GM18868 (cell line): ENCODE measurements around the gene DPP6.
A peak's percentile ranks its signal among the peaks of the same experiment; 100 is the strongest.

Experiments
- ATAC-seq: cut with Tn5 transposase; IDR thresholded peaks from one replicate; pipeline ENCODE4 v1.9.1; 2021; ENCODE audit warnings: mild to moderate bottlenecking, moderate library complexity; ENCODE audit not compliant: unreplicated experiment

Gene DPP6

GRCh38 chr7:154867068-154867467 is 814.9 kb downstream of the DPP6 start:
- peak; percentile 80 for ATAC-seq

- no peak for ATAC-seq
These were observed 816.7 kb downstream of the DPP6 start for GRCh38 chr7:154868921-154869320.

- no peak for ATAC-seq
These were observed 817.2 kb downstream of the DPP6 start for GRCh38 chr7:154869436-154869835.

DNA sequence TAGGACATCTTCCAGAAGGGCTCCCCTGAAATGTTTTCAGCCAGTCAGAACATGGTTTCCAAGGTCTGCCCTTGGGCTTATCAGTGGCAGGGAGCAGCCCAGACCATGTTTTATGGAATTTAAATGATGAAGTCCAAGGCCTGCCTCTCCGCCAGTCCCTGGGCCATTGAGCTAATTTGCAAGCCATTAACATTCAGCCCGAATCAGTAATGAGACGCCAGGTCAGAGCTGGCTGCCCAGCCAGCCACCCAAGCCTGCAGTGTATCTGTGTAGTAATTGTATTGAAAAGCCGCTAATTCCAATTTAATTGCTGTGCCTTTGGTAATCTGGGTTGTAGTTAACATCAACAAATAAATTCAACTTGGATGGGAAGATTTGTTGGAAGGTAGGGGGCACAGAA is 819.3 kb downstream of the DPP6 start:
- ATAC-seq: no peak

DNA sequence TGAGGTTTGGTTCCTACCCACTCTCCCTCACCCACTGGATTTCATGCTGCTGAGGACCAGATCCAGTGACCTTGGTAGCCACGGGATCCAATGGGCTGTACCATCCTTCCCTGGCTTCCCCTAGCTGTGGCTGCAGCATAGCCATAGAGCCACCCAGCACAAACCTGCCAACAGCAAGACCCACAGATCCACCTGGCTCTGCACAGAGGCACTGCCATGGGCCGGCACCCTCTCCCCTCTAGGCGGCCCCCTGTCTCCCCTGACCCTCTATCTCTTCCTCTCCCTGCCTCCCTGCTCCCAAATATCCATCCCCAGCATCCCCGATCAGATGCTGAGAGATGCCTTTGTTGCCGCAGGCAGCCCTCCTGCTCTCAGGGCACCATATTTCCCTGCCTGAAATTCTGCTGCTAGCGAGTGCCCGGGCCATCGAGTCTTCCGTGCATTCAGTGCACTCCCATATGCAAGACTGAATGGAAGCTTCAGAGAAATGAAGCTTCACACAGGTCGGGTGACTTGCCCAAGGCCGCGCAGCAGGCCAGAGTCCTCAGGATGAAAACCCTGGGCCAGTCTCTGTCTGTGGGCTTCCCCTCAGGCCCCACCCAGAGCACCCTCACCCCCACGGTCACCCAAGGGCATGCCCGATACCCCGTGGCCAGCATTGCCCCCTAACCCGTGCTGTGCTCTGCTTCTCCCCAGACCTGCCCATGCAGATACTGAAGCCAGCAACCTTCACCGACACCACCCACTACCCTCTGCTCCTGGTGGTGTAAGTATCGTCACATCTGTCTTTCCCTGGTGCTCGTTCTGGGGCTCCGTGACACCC is 819.9 kb downstream of the DPP6 start:
- ATAC-seq: no peak

- ATAC-seq: no peak
These were observed 820.8 kb downstream of the DPP6 start for GRCh38 chr7:154872811-154873499.

GRCh38 chr7:154873500-154874121 is 821.4 kb downstream of the DPP6 start:
- ATAC-seq: no peak

- ATAC-seq: no peak
These were observed 822.4 kb downstream of the DPP6 start for GRCh38 chr7:154874409-154875113.

GRCh38 chr7:154875297-154875696 is 823.1 kb downstream of the DPP6 start:
- no peak for ATAC-seq

GRCh38 chr7:154876516-154876915 is 824.3 kb downstream of the DPP6 start:
- no peak for ATAC-seq

- no peak for ATAC-seq
These were observed 824.8 kb downstream of the DPP6 start for GRCh38 chr7:154877031-154877430.

- no peak for ATAC-seq
These were observed 827.4 kb downstream of the DPP6 start for GRCh38 chr7:154879629-154880028.

GRCh38 chr7:154880513-154880912 is 828.3 kb downstream of the DPP6 start:
- no peak for ATAC-seq

DNA sequence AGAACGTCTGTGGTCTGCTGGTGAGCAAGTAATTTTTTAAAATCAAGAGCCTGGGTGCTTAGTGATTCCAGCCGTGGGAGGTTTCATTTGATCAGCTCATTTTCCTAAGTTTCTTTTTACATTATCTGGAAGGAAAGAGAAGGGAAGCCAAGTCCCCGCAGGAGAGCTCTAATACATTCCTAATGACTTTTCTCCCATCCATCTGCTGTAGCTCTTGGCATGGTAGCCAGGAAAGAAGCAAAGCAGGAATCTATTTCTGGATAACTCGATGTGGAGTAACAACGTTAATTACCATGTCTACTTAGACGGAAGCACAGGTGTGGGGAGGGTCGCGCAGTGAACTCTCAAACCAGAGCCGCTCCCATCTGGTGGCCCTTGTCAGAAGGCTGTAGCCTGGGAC is 828.8 kb downstream of the DPP6 start:
- ATAC-seq: no peak

GRCh38 chr7:154881526-154881925 is 829.3 kb downstream of the DPP6 start:
- no peak for ATAC-seq

DNA sequence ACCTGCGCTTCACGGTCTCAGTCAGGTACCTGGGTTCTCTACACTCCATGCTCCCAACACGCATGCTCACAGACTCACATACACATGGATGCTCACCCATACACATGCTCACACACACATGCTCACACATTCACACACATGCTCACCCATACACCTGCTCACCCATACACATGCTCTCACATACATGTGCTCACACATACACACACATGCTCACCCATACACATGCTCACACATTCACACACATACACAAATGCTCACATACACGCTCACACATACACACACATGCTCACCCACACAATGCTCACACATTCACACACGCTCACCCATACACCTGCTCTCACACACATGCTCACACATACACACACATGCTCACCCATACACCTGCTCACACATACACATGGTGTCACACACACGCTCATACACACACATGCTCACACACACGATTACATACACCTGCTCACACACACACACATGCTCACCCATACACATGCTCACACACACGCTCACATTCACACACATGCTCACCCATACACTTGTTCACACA is 830.8 kb downstream of the DPP6 start:
- ATAC-seq: no peak

- ATAC-seq: no peak
These were observed 832.2 kb downstream of the DPP6 start for GRCh38 chr7:154884348-154884920.

GRCh38 chr7:154886591-154886990 is 834.4 kb downstream of the DPP6 start:
- ATAC-seq: no peak

- ATAC-seq: no peak
These were observed 836.5 kb downstream of the DPP6 start for GRCh38 chr7:154888690-154889089.

- ATAC-seq: no peak
These were observed 840.3 kb downstream of the DPP6 start for GRCh38 chr7:154892459-154892858.

DNA sequence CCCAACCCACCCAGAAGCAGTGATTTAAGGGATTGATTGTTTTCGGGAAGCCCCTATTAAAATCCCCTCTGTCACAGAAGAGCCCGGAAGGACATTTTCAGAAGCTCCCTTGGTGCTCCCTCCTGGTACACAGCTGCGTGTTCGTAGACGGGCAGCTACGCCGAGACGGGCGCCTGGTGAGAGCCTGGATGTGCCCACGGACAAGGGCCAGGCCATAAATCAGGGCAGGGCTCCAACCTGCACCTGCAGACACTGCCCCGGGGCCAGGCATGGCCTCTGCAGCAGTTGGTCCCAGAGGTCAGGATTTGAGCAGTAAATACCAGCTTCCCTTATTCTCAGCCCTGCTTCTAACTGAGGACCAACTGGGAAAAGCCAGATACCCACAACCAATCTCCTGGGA is 843.9 kb downstream of the DPP6 start:
- no peak for ATAC-seq
